NCI-H2107 treated with DMSO at 0.1 percent for 48 hours (cell line): Measurements from ENCODE around the gene CRIP2.

Source experiments
- DNase-seq: peaks from one replicate; lab custom pipeline; 2025; ENCODE audit not compliant: unreplicated experiment; lab: John Stamatoyannopoulos, UW

CRIP2 gene

DNA sequence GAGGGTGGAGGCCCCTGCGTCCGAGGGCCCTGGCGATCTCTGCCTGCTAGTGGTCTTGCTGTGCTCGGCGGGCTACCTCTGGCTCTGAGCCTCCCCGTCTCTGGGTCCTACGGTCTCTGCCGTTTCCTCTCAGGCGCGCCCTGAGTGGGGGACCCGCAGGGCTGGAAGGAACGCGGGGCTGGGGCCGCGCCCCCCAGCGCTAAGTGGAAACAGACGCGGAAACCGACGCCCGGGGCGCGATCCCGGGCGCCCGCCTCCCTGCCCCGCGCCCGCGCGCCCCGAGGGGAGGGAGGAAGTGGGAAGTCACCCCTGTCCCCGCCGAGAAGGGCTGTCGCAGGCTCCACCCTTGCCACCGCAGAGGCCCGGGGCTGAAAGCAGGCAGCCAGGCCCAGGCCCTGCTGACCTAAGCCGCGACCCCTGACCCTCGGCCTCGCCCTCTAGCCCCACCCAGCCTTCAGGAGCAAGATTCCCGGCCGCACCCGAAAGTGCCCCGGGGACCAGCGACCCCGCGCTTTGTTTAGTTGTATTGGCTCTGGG lies 12.9 kb downstream of the CRIP2 start:
- no peak for DNase-seq

DNA sequence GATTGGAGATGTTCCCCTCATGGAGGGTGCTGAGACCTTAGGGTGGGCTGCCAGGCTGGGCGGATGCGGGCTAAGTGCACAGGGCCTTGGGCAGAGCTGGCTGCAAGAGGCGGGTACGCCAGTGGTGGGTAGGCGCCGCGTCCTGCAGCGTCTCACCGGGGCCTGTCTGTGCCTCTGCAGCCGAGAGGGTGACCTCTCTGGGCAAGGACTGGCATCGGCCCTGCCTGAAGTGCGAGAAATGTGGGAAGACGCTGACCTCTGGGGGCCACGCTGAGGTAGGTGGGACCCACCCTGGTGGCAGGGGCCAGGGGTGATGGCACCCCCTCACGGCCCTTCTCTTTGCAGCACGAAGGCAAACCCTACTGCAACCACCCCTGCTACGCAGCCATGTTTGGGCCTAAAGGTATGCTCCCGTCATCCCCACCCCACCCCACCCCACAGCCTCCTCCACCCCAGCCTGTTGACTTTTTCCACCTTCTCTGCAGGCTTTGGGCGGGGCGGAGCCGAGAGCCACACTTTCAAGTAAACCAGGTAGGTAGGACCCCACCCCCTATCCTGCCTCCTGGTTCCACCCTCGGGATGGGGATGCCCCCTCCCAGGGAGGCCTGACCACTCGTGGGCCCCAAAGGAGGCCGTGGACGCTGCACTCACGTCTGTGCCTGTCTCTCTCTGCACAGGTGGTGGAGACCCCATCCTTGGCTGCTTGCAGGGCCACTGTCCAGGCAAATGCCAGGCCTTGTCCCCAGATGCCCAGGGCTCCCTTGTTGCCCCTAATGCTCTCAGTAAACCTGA lies 13.6 kb downstream of the CRIP2 start:
- DNase-seq: no peak

DNA sequence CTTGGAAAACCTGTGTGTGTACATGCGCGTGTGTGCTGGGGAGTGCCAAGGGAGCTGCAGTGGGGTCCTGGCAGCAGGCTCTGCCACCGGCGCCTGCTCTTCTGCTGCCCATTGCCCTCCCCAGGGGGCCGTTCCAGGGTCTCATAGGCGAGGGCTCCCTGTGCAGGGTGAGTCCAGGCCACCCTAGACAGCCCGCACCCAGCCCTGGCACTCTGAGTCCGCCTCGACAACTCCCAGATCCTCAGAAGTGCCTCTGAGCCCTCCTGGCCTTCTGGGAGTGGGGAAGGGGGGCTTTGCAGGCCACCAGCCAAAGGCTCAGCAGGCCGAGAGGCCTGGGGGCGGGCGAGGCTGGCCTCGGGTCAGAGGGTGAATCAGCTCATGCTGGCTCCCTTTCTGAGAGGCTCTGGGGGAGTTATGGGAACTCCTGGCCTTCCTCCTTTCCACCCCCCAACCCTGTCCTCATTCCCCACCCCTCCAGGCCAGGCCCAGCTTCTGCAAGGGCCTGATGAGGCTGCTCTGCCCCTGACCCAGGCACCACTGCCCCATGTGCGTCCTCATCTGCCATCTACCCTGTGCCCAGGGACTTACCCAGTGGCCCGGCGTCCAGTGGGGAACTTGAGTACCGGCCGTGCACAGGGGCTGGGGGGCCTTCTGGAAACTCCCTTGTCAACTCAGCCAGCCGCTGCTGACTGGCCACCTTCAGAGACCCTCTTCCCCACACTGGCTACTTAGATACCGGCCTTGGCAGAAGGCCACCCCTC lies 14.3 kb downstream of the CRIP2 start:
- no peak for DNase-seq

DNA sequence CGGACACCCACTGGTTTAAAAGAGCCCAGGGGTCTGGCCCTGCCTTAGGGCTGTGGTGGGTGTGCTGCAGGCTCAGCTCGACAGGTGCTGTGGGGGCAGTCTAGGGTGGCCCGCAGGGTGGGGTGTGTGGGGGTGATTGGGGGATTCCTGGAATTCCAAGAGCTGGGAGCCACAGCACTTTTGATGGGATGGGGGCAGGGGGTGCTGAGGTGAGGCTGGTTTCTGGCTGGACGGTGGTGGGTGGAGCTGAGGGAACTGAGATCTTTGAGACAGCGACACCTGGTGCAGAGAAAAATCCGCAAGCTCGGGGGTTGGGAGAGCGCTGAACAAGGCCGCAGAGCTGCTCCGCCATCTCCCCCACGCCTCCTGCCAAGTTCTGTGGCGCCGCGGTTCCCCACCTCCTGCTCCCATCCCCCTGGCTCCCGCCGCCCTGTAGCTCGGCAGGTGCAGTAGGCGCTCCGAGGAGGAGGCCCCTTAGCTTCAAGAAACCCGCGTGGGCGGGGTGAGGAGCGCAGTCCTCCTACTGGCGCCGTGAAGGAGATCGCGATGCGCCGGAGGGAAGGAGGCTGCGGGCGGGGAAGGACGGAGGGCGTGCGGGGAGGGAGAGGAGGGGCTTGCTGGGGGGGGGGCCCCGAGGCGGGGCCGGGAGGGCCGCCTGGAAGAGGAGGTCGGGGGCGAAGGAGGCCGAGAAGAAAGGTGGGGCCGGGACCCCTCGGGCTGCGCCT lies 15.1 kb downstream of the CRIP2 start:
- peak; percentile 95 for DNase-seq

DNA sequence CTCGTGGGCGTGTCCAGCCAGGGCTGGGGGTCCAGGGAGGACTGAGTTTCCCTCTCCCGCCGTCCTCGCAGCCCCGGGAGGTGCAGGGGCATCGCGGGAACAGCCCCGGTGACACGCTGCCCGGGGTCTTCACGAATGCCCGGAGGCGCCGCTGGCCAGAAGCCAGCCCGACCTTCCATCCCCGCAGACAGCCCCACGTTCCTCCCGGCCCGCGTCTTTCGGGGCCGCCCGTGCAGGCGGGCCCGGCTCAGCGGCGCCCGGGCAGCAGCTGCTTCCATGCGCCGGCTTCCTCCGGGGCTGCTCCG lies 15.6 kb downstream of the CRIP2 start:
- no peak for DNase-seq

DNA sequence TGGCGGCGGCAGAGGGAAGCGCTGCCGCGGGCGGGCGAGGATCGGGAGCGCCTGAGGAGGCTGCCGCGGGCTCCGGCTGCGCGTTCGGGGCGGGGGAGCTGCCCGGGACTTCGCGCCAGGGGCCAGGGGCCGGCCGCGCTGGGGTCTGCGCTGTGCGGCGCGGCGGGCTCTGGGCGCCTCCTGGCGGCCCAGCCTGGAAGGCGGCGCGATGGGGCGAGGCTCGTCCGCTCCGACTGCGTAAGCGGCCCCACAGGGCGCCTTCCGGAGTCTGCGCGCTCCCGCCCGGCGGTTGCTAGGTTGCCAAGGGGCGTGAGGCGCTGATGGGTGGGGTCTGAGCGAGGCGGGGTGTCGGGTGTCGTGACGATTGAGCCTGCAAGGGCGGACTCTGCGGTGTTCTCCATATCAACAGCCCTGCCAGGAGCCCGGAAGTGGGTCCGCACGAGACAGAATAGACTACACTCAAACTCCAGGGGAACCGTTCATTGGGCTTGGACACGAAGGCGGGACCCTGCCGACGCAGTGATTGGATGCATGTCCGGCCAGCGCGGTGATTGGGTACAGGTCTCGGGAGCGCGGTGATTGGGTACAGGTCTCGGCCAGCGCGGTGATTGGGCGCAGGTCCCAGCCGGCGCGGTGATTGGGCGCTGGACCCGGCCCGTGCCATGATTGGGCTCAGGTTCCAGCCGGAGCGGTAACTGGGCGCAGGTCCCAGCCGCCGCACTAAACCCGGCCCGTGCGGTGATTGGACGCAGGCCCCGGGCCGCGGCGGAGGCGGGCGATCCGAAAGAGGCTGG lies 16.1 kb downstream of the CRIP2 start, which contains the start of gene TEDC1:
TSS of gene TEDC1 (plus strand) at position 675 of the 794 bp plus-strand sequence. CDS start 130 bp downstream, outside the sequence.
- DNase-seq: peak; percentile 100

DNA sequence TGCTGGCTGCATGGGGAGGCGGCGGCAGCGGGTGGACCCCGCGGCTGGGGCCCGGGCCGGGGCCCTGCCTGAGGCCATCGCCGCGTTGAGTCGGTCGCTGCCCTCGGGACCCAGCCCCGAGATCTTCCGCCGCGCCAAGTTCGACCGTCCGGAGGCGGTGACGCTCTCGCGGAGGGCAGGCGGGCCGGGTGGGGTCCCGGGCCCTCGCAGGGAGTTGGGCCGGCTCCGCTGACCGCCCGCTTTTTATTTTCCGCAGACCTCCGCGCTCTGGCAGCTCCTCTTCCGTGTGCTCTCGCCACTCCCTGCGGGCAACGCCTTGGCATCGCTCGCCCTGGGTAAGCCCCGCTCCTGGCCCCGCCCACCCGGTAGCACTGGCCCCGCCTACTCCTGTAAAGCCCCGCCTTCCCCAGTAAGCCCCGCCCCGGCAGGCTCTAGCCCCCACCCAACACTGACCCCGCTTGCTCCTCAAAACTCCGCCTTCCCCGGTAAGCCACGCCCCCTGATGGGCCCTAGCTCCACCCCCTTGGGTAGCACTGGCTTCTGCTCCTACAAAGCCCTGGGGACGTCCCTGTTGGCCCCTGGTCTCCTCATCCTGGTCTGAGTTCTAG lies 16.8 kb downstream of the CRIP2 start:
- DNase-seq: peak; percentile 34

DNA sequence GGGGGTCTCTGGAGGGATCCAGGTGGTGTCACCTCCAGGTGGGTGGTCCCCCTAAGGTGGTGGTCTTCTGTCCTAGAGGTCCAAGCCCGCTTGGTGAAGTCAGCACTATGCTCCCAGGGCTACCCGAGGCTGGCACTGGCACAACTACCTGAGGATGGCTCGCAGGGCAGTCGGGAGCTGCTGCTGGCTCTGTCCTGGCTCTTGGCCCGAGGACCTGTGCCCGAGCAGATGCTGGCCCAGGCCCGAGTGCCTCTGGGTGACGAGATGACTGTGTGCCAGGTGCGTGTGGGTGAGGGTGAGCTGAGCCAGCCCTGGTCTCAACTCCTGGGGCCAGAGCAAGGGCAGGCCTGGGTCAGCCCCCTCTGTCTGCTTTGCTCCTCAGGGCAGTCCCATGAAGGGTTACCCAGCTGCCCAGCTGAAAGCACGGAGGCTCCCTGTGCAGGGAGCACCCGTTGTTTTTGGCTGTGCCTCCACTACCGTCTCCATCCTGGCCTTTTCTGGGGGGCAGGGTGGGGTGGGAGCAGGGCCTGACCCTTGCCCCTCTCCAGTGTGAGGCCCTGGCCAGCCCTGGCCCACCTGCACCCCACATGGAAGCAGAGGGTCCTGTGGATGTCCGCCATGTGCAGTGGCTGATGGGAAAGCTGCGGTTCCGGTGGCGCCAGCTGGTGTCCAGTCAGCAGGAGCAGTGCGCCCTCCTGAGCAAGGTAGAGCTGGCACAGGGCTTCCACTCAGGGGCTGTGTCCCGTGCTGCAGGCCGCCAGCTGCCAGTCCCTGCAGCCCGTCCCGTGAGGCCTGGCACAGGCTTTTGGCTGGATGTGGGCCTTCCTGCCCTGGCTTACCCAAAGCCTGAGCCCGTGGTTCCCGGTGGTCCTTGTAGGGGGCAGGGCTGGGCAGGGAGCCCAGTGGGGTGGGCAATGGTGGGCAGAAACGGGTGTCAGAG lies 17.7 kb downstream of the CRIP2 start:
- no peak for DNase-seq

DNA sequence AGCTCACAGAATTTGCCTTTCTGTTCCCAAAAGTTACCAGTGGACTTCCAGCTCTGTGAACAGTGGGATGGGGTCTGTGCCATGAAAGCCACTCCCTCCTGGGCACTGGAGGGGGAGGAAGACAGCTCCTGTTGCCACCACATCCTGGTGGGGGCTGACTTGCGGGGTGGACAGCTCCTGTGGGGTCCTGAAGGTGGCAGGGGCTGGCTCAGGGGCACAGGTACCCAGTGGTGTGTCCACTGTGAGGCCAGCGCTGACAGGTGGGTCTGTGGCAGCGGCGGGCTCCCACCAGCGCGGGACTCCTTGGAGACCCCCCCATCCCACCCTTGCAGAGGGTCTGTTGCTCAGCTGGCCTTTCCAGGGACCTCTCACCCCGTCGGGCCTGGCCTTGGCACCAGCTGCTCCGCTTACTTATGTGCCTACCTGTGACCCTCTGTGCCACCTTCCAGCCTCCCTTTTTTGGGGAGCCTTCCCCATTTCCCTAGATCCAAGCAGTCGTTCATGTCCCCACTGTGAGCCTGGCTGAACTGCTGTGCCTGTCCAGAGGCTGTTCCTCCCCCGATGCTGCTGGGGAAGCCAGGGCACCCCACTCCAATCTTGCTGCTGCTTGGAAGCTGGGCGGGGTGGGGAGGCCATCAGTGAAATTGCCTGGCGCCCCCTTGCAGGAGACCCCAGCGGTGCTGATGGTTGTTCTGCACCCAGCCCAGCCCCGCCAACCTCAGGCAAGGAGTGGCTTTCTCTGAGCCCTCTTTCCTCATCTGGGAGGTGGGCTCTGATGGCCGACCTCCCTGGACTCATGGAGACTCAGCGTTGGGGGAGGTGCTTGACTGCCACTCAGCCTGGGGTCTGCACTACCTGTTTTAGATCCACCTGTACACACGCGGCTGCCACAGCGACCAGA lies 18.6 kb downstream of the CRIP2 start:
- no peak for DNase-seq

DNA sequence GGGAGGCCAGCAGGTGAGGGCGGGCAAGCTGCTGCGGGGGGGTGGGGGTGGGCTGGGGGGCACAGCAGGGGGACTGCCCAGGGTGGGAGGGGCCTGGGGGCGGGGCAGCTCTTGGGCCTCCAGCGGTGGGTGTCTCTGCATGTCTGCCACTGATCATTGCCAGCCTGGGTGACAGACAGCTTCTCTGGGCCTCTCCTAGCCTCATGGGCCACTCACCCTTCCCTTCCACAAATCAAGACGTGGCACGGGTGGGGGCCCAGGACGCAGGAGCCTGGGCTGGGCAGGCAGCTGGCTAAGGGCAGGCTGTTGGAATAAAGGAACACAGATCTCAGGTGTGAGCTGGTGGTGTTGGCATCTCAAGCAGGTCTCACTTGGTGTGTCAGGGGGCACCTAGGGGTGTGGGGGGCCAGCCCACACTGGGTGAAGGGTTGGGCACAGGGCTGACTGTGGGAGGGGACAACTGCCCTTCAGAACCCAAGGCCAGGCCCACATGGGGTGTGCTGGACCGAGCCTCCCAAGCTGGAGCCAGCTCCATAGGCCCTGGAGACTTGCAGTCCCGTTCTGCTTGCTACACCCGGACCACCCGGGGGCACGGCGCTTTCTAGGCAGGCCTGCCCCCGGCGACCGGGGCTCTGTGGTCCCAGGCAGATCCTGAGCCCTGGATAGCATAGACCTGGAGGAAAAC lies 19.4 kb downstream of the CRIP2 start:
- DNase-seq: no peak

DNA sequence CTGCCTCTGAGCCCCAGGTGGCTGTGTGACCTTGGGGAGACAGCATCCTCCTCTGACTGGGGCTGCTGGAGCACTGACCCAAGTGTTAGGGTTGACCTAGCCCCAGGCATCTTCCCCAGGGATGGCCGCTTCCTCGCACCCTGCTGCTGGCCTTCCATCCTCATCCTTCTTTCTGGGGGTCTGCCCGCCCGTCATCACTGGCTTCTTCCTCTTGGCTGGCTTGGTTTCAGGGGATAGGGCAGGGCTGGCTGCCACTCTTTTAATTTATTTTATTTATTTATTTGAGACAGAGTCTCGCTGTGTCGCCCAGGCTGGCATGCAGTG lies 19.9 kb downstream of the CRIP2 start:
- DNase-seq: no peak

DNA sequence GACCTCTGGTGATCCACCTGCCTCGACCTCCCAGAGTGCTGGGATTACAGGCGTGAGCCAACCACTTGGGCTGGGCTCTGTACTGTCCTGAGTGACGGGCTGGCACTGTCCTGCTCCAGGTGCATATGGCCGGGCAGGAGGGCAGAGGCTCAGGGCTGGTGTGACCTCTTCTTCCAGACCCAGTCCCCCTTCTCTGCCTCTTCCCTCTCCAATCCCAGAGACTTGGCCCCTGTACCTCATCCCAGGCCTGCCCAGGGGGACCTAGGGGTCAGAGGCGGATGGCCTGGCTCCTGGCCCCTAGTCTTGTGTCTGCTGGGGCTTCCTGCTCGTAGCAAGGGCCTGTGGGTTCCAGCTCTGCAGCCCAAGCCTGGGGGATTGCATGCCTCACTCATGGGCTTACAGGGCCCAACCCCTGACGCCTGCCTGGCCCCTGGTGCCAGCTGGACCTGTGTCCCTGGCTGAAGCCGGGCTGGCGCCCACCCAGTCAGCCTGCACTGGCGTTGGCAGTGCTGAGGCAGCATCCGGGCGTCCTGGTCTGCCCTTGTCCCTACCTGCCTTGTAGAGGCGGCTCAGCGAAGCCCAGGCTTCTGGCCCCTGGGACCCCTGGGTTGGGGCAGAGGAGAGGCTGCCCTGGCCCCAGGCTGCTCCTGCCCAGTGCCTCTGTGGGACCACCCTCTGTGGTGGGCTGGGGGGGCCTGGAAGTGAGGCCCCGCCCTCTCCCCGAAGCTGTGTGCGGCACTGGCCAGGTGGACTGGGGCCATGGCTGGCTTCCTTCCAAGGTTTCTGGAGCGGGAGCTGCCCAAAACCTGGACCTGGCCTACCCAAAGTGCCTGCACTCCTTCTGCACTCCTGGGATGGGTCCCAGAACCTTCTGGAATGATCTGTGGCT lies 20.7 kb downstream of the CRIP2 start:
- DNase-seq: no peak

DNA sequence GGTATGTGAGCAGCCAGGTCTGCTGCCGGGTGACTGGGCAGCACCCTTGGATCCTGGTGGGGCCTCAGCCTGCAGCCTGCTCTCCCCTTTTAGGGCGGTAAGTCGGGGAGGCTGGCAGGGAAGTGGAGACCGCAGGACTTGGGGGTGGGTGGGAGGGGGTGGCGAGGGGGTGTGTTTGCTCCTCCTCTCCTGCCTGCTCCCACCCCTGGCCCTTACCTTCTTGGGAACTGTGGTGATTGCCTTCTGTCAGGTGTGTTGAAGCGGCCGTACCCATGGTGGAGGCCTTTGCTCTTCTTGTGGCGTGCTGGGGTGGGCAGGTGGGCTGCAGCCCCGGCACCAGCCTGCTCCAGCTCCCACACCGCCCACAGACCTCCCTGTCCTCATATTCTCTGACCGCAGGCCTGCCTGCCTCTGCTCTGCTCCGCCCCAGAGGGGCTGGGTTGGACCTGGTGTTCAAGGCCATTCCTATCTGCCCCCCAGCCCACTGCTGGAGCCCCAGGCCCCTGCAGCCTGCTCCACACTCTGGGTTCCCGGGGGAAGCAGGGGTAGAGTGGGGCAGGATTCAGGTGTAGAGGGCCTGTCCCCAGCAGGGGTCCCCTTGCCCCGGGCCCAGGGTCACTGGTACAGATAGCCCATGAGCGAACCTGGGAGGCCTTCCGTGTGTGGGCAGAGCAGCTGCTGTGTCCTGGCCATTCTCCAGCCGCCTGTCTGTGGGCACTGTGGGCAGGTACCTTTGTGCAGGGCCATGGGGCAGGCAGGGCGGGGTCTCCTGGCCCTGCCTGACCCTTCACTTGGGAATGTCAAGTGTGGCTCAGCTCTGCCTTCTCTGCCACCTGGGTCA lies 21.6 kb downstream of the CRIP2 start:
- DNase-seq: no peak

DNA sequence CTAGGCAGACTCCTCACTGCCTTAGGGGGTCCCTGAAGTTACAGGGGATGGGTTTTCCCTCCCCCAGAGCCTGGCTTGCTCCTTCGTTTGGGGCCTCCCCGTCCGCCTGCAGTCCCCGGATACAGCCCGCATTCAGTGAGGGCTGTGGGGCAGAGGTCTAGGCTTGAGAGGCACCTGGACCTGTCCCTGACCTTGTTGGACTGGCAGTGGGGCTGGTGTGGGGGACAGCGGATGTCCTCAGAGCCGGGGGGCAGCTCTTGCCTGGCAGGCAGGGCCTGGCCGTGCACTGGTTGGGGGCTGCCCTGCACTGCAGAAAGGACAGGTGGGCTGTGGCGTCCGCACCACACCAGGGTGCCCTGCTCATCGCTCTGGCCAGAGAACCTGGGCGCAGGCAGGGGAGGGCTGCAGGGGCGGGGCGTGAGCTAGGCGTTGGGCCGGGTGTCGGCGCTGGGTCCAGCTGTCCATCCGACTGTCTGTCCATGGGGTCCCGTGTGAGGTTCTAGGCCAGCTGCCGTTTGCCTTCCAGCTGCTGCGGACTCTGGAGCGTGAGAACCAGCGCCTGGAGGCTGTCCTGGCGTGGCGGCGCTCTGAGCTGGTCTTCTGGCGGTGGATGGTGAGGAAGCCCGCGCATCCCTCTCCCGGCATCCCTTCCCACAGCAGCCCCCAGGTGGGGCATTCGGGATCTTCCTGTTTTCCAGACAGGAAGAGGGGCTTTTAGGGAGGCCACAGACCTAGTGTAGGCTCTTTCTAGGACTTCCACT lies 22.4 kb downstream of the CRIP2 start:
- DNase-seq: no peak
